NCI-H1930 (cell line): ENCODE results near the gene TMC3.

Experiments
- DNase-seq, 2 experiments: peaks; one replicate each; lab custom pipeline; 2025; lab: John Stamatoyannopoulos, UW

TMC3 gene

GRCh38 chr15:81297603-81298575, 76.1 kb downstream of the TMC3 start:
- DNase-seq = no peak

GRCh38 chr15:81297147-81297572, 76.9 kb downstream of the TMC3 start:
- DNase-seq = no peak

GRCh38 chr15:81296673-81297072, 77.3 kb downstream of the TMC3 start:
- DNase-seq = no peak

GRCh38 chr15:81296186-81296585, 77.8 kb downstream of the TMC3 start:
- no peak for DNase-seq

GRCh38 chr15:81295486-81296121, 78.4 kb downstream of the TMC3 start:
- no peak for DNase-seq

GRCh38 chr15:81294516-81294880, 79.5 kb downstream of the TMC3 start:
- DNase-seq = no peak

- DNase-seq = no peak
Observed at GRCh38 chr15:81293728-81294515, 80.1 kb downstream of the TMC3 start.

- no peak for DNase-seq
Observed at GRCh38 chr15:81292523-81293001, 81.5 kb downstream of the TMC3 start.

- no peak for DNase-seq
Observed at GRCh38 chr15:81291916-81292522, 82.0 kb downstream of the TMC3 start.

GRCh38 chr15:81289910-81290309, 84.1 kb downstream of the TMC3 start:
- DNase-seq = no peak

GRCh38 chr15:81288616-81289015, 85.4 kb downstream of the TMC3 start:
- DNase-seq = no peak

- no peak for DNase-seq
Observed at GRCh38 chr15:81288040-81288439, 86.0 kb downstream of the TMC3 start.

- no peak for DNase-seq
Observed at GRCh38 chr15:81286621-81287121, 87.3 kb downstream of the TMC3 start.

- no peak for DNase-seq
Observed at GRCh38 chr15:81285461-81285860, 88.6 kb downstream of the TMC3 start.

GRCh38 chr15:81284256-81285031, 89.6 kb downstream of the TMC3 start:
- DNase-seq = no peak

GRCh38 chr15:81282911-81283310, 91.1 kb downstream of the TMC3 start:
- no peak for DNase-seq

- DNase-seq = no peak
Observed at GRCh38 chr15:81282606-81282895, 91.5 kb downstream of the TMC3 start.

GRCh38 chr15:81281766-81282605, 92.0 kb downstream of the TMC3 start:
- DNase-seq = no peak

GRCh38 chr15:81281456-81281735, 92.6 kb downstream of the TMC3 start:
- no peak for DNase-seq
